ENCODE results near the gene SPRR2B. TPM values are rescaled to one million over a fixed set of nuclear protein-coding genes. Genes with fewer than 3 reads are reported as not detected.

SPRR2B gene
- total RNA-seq, 1 donor from 2014 or later = not detected

GRCh38 chr1:153081736-153082135 is 10.3 kb upstream of the SPRR2B start:
- Mint-ChIP-seq H3K9me3 (ENCODE audit: low read depth) (peaks cover 19% of the 10 kb centered on the region), H3K4me1 (ENCODE audit: low read depth) (no peaks in the 10 kb centered on the region), H3K27ac (ENCODE audit: unreplicated experiment) (no peak overlapping the region), H3K27me3 (ENCODE audit: low read depth) (no peaks in the 10 kb centered on the region), H3K4me3 (ENCODE audit: unreplicated experiment) (no peak overlapping the region), H3K36me3 (ENCODE audit: low read depth) (no peaks in the 10 kb centered on the region)
- no peak for DNase-seq (ENCODE audit: low spot score)
- TF ChIP-seq CTCF (IDR thresholded peaks at IDR 0.05) = no peak

GRCh38 chr1:153072806-153073726 is 1.7 kb upstream of the SPRR2B start:
- no peak for TF ChIP-seq CTCF (IDR thresholded peaks at IDR 0.05)
- Mint-ChIP-seq H3K9me3 (ENCODE audit: low read depth) (peaks cover 2% of the 10 kb centered on the region), H3K4me1 (ENCODE audit: low read depth) (no peaks in the 10 kb centered on the region), H3K36me3 (ENCODE audit: low read depth) (no peaks in the 10 kb centered on the region), H3K27me3 (ENCODE audit: low read depth) (no peaks in the 10 kb centered on the region), H3K27ac (ENCODE audit: unreplicated experiment) (no peak overlapping the region), H3K4me3 (ENCODE audit: unreplicated experiment) (no peak overlapping the region)
- no peak for DNase-seq (ENCODE audit: low spot score)

- peaks cover 5% of the 10 kb centered on the region for H3K27me3 Mint-ChIP-seq (ENCODE audit: low read depth)
- H3K9me3 Mint-ChIP-seq (ENCODE audit: low read depth) = no peaks in the 10 kb centered on the region
- no peak overlapping the region for H3K27ac Mint-ChIP-seq (ENCODE audit: unreplicated experiment)
- no peaks in the 10 kb centered on the region for H3K36me3 Mint-ChIP-seq (ENCODE audit: low read depth)
- no peak for DNase-seq (ENCODE audit: low spot score)
- no peak overlapping the region for H3K4me3 Mint-ChIP-seq (ENCODE audit: unreplicated experiment)
- TF ChIP-seq CTCF (IDR thresholded peaks at IDR 0.05) = no peak
- H3K4me1 Mint-ChIP-seq (ENCODE audit: low read depth) = no peaks in the 10 kb centered on the region
Measured at GRCh38 chr1:153070243-153070642, 1.2 kb downstream of the SPRR2B start.

GRCh38 chr1:153058826-153059784 is 12.3 kb downstream of the SPRR2B start:
- Mint-ChIP-seq H3K4me1 (ENCODE audit: low read depth) (no peaks in the 10 kb centered on the region), H3K36me3 (ENCODE audit: low read depth) (no peaks in the 10 kb centered on the region), H3K27ac (ENCODE audit: unreplicated experiment) (no peak overlapping the region), H3K9me3 (ENCODE audit: low read depth) (no peaks in the 10 kb centered on the region), H3K4me3 (ENCODE audit: unreplicated experiment) (no peak overlapping the region), H3K27me3 (ENCODE audit: low read depth) (peaks cover 4% of the 10 kb centered on the region)
- no peak for TF ChIP-seq CTCF (IDR thresholded peaks at IDR 0.05)
- no peak for DNase-seq (ENCODE audit: low spot score)

GRCh38 chr1:153058154-153058553 is 13.3 kb downstream of the SPRR2B start:
- Mint-ChIP-seq H3K36me3 (ENCODE audit: low read depth) (no peaks in the 10 kb centered on the region), H3K27me3 (ENCODE audit: low read depth) (peaks cover 4% of the 10 kb centered on the region), H3K4me1 (ENCODE audit: low read depth) (no peaks in the 10 kb centered on the region), H3K4me3 (ENCODE audit: unreplicated experiment) (no peak overlapping the region), H3K27ac (ENCODE audit: unreplicated experiment) (no peak overlapping the region), H3K9me3 (ENCODE audit: low read depth) (peaks cover 9% of the 10 kb centered on the region)
- no peak for TF ChIP-seq CTCF (IDR thresholded peaks at IDR 0.05)
- no peak for DNase-seq (ENCODE audit: low spot score)
